Superior temporal gyrus (tissue), 1 donor: ENCODE results near the gene ACTG1.

Experiments used
- DNase-seq: peaks from one replicate; pipeline ENCODE4 v3.0.0-alpha.2; 2016; ENCODE audit errors: extremely low spot score

The ACTG1 gene

DNA sequence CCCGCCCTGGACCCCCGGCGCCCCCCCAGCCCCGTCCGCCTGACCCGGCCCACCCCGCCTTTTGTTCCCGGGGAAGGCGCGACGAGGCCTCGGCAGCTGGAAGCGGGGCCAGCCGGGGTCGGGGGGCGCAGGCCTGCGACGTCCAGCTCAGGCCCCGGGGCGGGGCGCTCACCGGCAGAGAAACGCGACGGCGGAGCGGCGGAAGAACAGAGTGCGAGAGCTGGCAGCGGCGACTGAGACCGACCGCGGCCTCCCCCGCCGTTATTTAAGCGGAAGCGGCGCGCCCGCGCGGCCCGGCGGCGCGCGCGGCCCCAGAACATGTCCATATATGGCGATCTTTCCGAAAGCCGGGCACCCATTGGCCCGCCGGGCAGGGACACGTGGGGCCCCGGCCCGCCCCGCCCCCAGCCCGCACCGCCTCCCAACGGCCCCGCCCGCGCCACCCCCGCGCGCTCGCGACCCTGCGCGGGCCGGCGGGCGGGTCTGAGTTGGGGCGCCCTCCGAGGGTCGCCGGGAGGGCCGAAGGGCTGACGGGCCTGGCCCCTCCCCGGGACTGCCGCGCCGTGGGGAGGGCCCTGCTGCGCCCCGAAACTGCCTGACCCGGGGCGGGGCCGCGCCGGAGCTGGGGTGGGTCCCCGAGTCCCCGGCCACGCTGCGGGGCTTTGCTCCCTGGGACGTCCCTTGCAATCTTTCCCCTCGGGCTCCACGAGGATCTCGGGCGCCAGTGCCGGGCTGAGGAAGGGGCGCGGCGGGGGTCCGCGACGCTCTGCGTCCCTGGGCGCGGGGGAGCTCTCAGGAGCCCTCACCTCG, at the start of gene ACTG1:
Gene ACTG1 (minus strand): TSS at position 238 of the 810 bp plus-strand sequence. CDS start 445 bp downstream, outside the sequence.
- DNase-seq = peak; percentile 92

DNA sequence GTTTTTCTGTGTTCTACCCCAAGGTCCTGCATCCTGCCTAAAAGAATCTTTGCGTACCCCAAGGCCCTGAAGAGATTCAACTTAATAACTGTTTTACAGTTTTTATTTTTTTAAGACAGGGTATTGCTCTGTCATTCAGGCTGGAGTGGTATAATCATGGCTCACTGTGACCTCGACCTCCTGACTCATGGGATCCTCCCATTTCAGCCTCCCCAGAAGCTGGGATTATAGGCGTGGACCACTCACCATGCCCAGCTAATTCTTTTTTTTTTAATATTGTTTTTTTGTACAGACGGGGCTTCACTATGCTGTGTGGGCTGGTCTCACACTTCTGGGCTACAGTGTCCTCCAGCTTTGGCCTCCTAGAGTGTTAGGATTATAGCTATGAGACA, 48.9 kb upstream of the ACTG1 start:
- DNase-seq = no peak

DNA sequence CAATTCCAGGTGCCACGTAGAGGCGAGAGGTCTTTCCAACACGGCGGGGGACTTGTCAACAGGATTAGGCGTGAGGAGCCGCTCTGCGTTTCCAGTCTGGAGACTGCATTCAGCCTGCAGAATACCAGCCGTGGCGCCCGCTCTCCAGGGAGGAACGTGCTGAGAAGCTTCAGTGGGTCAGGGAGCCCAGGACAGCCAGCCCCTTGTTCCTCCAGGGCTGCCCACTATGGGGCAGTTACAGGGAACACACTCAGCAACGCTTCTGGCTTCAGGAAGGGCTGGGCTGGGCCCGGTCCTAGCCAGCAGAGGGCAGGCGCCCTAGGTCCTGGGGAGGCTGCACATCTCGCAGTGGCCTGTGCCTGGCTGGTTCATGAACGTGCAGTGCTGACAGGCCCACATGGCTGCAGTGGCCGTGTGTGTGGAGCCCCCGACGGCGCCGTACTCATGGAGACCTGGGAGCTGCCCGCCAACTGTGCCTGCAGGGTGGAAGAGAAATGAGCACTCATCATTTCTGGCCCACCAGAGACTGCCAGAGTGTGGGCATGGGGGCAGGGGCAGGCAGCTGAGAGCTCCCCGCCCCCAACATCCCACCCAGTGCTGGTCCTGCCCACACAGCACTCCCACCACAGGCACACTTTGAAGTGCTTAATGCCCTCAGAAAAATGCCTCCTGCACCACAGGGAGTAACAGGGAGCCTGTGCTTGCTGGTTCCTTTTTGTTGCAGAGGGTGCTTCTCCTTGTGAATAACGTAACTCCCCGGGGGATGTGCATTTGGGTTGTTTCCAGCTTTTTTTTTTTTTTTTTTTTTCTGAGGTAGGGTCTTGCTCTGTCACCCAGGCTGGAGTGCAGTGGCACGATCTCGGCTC, 46.6 kb upstream of the ACTG1 start:
- no peak for DNase-seq

DNA sequence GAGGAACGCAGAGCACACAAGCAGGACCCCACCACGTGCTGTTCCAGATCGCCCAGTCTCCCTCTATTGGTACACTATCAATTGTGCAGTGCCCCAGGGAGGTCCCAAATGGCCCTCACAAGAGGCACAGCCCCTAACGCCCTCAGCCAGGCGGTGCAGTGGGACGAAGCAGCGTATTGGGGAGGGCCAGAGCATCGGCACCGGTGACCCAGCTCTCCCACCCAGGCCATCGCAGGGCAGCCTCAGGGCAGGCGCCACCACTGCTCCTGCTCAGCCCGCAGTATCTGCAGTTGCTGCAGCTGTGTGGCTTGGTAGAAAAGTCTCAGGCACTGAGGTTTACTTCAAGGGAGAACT, 45.5 kb upstream of the ACTG1 start:
- no peak for DNase-seq

DNA sequence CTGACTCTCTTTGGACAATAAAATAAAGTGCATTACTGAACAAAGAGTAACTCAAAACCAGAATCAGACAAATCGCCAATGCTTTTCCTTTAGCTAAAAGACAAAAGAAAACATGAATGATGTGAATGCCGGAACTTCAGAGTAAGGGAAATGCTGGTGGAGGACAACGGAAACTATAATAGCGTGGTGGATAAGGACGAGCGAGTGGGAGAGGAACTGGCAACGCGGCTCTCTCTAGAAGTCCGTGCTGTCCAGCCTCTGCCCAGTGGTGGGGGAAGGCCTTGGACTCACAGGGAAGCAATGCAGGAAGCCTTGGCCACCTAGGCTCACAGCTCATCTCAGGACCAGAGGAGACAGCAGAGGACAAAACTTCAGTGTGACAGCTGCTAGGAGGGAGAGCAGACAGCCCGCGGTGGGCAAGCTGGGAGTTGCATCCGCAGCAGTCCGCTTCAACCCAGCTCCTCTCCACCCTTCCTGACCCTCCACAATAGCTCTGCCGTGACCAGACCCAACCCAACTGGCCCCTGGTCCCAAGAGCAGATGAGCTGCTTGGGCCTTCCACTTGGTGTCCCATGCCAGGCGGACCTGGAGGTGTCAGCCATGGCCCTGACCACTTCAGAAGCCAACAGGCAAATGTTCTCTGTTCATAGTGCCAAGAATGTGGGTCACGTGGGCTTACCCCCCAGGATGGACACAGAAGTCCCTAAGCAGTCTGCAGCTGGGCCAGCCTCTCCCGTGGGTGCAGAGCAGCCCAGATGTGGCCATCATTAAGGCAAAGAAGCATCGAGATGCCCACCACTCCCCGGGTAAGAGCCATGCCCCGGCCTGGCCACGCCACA, 44.9 kb upstream of the ACTG1 start:
- DNase-seq = no peak

DNA sequence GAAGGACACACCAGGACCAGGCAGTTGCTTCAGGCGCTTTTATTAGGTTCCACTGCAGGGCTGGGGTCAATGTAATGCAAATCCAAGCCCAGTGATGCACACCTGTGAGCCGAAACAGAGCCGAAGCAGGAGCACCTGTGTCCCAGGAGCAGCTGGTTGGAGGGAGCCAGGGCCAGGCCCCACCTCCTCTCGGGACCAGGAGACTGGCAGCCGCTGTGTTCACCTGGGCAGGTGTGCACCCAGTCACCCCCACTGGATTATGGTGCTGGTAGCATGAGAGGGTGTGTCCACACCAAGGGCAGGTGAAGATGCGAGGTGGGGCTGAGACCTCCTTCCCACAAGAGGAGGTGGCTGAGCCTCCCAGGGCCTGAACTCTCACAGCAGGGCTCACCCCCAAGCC, 44.3 kb upstream of the ACTG1 start:
- no peak for DNase-seq

DNA sequence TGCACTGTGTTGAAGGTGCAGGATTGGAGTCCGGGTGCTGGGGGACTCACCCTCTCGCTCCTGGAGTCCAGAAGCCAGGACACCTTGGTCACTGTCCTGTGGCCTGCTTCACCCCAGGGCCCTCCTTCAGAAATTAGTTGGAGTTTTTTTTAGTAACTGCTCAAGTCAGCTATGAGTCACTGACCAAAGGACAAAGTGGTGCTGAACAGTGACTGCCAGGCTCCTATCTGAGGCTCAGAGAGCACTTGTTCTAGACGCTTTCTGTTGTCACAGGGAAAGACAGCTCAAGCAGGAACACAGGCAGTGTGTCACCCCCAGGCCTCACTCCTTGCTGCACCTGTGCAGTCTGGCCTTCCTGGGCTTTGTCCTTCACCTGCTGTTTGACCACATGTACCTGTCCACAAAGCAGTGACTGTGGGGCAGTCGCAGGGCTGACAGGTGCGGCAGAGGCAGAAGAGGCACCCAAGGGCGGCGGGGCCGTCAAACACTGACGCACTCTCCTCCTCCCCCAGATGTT, 43.6 kb upstream of the ACTG1 start:
- no peak for DNase-seq

DNA sequence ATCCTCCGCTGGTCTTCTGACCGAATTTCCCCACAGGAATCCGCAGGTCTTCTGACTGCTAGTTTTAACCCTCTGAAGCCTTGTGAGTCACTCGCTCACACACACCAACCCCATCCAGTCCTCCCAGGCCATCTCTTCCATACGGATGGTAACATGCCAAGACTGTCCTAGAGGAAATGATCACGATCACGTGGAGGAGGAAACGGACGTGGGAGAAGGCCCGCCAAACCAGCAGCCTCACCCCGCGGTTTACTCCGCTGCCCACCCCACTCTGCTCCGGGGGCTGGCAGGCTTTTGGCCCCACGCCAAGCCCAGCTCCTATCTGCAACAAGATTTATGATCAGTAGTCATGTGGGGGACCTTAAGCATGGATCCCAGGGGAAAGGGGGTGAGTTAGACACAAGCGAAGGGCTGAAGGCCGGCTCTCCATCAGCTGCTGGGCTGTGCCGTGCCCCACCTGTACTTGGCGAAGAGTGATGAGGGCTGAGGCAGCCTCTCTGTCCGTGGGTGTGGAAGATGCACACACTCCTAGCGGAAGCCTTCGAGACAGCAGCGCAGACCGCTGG, 41.1 kb upstream of the ACTG1 start:
- DNase-seq = peak; percentile 21

DNA sequence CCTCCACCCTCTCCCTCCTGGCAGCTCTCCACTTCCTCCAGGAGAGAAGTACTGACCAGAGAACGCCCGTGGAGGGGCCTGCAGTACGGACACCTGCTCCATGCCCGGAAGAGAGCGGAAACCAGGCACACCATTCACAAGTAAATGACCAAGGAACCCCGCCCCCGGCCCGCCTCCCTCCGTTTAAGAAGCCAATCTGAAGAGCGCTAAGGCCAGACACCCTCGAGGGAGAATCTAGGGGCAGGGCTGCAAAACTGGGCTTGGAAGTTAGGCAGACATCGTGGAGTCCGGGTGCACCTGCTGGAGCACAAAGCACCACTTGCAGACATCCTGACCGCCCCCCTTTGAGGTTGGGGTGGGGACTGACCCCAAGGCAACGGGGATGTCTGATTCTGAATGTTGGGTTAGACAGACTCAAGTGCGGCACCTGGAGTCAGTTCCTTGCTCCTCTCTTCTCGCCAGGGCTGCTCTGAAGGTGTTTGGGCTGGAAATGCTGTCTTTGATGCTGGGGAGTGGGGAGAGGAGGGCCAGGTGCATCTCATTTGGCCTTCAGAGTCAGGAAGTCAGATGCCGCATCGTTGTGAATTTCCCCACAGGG, 40.5 kb upstream of the ACTG1 start:
- peak; percentile 37 for DNase-seq

DNA sequence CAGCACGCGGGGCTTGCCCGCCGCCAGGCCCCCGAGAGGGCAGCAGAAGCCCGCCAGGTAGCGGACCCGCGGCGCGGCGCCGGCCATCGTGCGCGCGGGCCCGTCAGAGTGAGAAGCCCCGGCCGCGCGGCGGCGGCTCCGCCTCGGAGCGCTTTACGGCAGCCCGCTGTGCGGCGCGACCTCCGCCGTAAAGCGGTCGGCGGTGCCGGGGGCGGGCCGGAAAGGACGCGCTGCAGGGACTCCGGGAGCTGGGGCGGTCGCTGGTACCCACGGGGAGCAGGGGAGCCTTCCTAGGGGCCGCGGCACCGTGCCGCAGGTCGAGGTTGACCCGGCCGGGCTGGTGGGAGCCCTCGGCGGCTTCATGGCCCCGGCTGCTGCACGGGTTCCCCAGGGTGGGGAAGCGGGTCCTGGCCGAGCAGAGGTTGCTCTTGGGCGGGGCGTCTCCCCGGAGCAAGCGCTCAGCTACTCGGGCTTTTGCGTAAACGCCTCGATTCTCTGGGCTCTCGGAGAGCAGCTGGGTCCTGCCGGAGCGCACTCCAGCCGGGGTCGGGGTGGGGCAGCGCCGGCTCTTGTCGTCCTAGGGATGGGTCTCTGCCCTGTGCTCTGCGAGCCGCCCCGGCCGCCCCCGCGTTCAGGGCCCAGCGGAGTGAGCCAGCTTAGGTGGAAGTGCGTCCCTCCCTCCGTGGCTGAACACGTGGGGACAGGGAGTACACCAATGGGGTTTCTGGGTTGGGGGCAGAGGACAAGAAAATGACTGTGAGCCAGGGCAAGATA, 39.8 kb upstream of the ACTG1 start, which contains the start of gene FAAP100:
Gene FAAP100 (minus strand): TSS at position 110 of the 774 bp plus-strand sequence. CDS start 23 bp downstream, at position 87.
- DNase-seq = peak; percentile 73

DNA sequence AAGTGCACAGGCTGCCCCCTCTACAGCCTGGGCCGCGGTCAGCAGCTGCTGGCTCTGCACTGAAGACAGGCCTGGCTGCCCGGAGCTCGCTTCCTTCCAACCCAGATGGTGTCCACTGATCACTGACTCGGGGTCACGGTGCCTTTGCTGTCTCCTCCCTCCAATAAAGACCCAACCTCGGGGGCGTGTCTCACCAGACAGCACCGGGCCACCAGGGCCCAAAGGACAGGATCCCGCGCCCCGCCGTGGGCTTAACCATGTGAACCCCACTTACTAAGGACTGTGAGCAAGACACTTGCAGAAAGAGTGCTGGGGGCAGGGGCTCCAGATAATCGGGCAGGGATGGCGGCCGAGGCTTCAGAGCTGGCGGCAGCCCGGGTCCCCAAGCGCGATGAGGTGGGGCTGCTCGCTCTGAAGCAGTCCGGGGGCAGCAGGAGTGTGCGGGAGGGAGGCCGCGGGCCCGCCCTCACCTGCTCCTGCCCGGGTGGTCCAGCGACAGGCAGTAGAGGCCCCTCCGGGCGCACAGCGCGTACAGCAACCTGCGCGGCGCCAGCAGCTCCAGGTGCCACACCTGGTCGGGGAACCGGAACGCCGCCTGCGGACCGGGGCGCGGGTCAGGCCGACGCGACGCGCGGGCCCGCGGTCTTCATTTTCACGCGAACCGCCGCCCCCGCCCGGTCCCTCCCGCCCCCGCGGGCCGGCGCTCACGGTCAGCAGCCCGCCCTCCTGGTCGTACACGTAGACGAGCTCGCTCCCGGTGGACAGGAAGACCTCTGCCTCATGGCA, 39.1 kb upstream of the ACTG1 start:
- no peak for DNase-seq

DNA sequence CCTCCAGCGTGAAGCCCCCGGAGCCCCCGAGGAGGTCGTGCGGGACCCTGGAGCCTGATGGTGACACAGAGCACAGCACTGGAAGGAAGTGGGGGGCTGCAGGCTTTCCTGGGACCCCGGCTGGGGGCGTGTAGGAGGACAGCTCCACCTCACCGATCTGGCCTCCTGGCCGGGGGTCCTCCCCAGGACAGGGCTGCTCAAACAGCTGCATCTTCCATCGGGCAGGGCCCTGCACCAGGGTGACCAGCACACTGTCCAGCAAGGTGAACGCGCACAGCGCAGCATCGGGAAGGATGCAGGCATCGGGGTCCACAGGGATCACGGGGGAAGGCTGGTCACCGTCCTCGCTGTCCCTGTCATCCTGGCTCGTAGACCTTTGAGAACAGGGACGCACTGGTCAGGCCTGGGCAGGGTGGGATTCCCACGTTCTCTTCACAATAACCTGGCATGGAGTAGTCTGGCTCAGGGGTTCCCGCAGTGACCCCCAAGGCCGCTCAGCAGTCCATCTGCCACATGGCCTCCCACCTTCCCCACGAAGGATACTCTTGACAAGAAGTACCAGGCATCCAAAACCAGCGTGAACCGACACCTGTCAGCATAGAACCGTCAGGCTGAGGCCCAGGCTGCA, 38.3 kb upstream of the ACTG1 start:
- no peak for DNase-seq

DNA sequence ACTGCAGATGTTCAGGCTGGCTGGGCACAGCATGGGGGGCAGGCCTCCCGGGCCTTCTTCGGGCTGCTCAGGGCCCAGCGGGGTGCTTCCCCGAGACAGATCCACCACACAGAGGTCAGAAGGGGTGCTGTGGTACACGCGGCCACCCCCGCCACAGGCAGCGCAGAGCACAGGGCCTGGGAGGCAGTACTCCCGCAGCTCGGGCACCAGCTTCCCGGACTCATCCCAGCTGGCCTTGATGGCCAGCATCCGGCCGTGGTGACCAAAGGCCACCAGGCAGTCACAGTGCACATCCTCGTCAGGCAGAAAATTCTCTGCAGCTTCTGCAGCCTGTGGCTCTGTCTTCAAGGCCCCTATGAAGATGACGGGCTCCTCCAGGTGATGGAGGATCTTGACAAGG, 37.7 kb upstream of the ACTG1 start:
- no peak for DNase-seq

DNA sequence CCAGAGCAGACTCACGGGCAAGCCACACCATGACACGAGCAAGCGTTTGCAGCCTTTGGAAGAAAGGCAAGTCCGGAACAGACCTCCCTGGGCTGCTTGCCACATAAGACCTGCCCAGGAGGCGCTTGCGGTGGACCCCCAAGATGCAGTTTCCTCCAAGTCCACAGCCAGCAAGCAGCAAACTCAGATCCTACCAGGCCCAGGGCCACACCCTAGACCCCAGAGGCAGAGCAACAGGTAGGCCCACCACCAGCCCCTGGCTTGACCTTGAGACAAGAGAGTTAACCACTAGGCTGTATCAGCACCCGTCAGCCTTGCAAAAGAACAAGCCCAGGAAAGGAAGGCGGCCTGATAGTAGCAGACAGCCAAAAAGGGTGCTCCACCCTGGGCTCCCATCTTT, 37.2 kb upstream of the ACTG1 start:
- DNase-seq = no peak

DNA sequence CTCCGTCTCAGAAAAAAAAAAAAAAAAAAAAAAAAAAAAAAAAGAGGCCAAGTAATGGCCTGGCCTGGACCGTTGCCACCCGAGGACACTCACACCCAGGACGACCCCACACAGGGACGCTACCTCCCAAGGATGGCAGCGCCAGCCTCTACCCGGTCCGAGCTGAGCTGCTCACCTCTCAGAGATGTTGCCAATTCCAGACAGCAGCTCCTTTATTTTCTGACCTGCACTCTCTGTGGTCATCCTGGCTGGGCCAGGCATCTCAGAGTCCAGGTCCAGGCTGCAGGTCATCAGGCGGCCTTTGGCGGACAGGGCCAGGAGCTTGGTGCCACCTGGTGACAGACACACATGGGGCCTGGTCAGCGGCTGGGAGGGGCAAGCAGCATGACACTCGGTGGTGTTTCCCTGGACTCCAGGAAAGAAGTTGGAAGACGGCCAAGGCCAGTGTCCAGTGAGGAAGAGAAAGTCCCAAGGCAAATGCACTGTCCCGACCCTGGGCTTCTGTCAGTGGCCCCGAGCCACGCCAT, 36.5 kb upstream of the ACTG1 start:
- no peak for DNase-seq

DNA sequence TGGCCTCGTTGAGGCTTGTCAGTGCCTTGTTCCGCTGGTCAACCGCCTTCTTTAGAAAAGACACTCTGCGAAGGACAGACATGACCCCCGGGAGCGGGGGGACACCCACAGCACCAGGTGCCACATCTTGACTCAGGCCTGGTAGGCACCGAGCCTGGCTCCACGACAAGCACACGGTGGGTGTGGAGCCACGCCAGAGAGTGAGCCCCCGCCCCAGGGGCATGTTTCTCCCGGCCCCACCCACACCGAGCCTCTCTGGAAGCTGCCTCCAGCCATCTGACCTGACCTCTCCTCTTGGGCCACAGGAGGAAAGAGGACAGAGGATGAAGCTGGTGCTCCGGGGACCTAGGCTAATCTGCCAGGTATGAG, 35.0 kb upstream of the ACTG1 start:
- no peak for DNase-seq

DNA sequence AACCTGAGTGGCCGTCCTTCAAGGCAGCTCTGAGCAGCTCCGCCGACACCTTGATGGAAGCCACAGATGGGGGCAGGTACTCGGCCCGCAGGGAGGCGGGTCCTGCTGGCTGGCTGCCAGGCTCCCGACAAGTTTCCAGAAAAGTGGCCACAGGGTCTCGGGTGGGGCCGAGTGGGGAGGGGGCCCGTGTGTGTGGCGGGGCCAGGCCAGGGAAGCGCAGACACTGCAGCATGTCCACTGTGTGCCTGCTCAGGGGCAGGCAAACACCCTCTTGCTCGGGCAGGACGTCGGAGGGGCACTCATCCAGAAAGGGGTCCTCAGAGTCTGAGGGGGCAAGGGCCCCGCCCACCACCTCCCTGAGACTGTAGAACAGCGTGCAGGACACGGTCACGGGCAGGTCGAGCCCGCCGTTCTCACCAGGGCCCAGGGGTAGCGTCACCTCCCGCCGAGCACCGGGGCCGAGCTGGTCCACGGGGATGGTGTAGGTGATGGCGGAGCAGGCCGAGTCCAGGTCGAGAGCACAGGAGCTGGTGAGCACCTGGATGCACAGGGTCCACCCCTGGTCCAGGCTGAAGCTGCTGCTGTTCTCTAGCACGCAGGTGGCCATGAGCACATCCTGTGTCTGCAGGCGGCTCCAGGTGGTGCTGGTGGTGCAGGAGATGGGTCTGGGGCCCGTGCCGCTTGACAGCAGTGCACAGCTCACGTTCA, 34.5 kb upstream of the ACTG1 start:
- no peak for DNase-seq
